Panc1 (cell line): ENCODE measurements around the gene ROBO1. TPM values are rescaled to one million over a fixed set of nuclear protein-coding genes. Genes with fewer than 3 reads are reported as not detected.

ENCODE experiments used
- ATAC-seq: fragments of 200-7000 bp; cut with Tn5 transposase; 2 replicates; pipeline ENCODE4 v1.9.1; 2020; ENCODE audit warnings: mild to moderate bottlenecking, moderate library complexity
- BruUV-seq: library from RNA; stranded (reverse); fragments of 400-500 nt; replicated peaks from 2 replicates; lab custom pipeline; 2021; lab: Mats Ljungman, UMichigan
- CTCF ChIA-PET: fragments of 300-600 bp; sonication (Branson Sonifier 250); formaldehyde crosslinking; loops from one replicate; lab custom pipeline; 2022; ENCODE audit warnings: antibody characterized with exemption; lab: Charles Lee
- POLR2A ChIA-PET: fragments of 300-600 bp; sonication (Branson Sonifier 250); formaldehyde crosslinking; loops from one replicate; lab custom pipeline; 2022; ENCODE audit warnings: antibody characterized with exemption; lab: Charles Lee
- DNase-seq: peaks from one replicate; pipeline ENCODE4 v3.0.0-alpha.2; 2010; ENCODE audit warnings: low read depth, low spot score
- H3K27ac ChIP-seq: 2 replicates; pipeline ENCODE4 v1.5.1; 2011; ENCODE audit warnings: mild to moderate bottlenecking, low read length, inconsistent platforms
- H3K27me3 ChIP-seq: fragments of 200-500 bp; sonication (Bioruptor generic); 2 replicates; pipeline ENCODE4 v1.6.0; 2014; ENCODE audit warnings: low read length, inconsistent platforms; ENCODE audit not compliant: control insufficient read depth, insufficient read depth
- H3K36me3 ChIP-seq: fragments of 200-500 bp; sonication (Bioruptor generic); 2 replicates; pipeline ENCODE4 v1.5.1; 2014; ENCODE audit warnings: inconsistent platforms, mild to moderate bottlenecking, low read length, moderate library complexity; ENCODE audit not compliant: control insufficient read depth, insufficient read depth
- H3K4me1 ChIP-seq: 2 replicates; pipeline ENCODE4 v1.5.1; 2011; ENCODE audit warnings: inconsistent platforms, mild to moderate bottlenecking, low read length, moderate library complexity; ENCODE audit not compliant: control insufficient read depth, insufficient read depth
- H3K4me3 ChIP-seq, 2 experiments: 2 replicates each; pipeline ENCODE4 v1.5.1; 2011 to 2012; ENCODE audit warnings: low read depth in 2 of 2, low read length in 2 of 2, mild to moderate bottlenecking in 2 of 2, inconsistent platforms in 1 of 2, moderate library complexity in 1 of 2
- H3K9me3 ChIP-seq: fragments of 200-500 bp; sonication (Bioruptor generic); 2 replicates; pipeline ENCODE4 v1.5.1; 2014; ENCODE audit warnings: low read depth, mild to moderate bottlenecking, inconsistent platforms, low read length, moderate library complexity; ENCODE audit not compliant: control insufficient read depth, insufficient read depth
- CTCF ChIP-seq: fragments of 450-650 bp; IDR thresholded peaks from 2 replicates; pipeline ENCODE4 v1.5.1; 2017; ENCODE audit warnings: mild to moderate bottlenecking
- POLR2AphosphoS5 ChIP-seq: IDR thresholded peaks from 2 replicates; pipeline ENCODE4 v1.6.1; 2012; ENCODE audit warnings: mild to moderate bottlenecking, low read depth, low read length, moderate library complexity
- SIN3A ChIP-seq: IDR thresholded peaks from 2 replicates; pipeline ENCODE4 v1.6.1; 2012; ENCODE audit warnings: low read depth, mild to moderate bottlenecking, low read length, moderate library complexity, borderline replicate concordance; ENCODE audit not compliant: insufficient read depth
- TCF7L2 ChIP-seq: IDR thresholded peaks from 2 replicates; pipeline ENCODE4 v1.6.1; 2011; ENCODE audit warnings: mild to moderate bottlenecking, low read depth, low read length, inconsistent platforms
- in situ Hi-C: cut with HindIII; loops from 2 replicates; pipeline ENCODE4 v1.10.0; 2016; ENCODE audit warnings: low sequenced_read_pairs, low pct_unique_long_range_greater_than_20kb
- intact Hi-C: fragments of 100-400 bp; cut with micrococcal nuclease; formaldehyde crosslinking; loops from one replicate; pipeline ENCODE4 v1.10.0; 2022; ENCODE audit not compliant: unreplicated experiment
- total RNA-seq: library from RNA; stranded (reverse); gene quantifications from one replicate; pipeline ENCODE4 v1.2.1, GENCODE V29; 2021; ENCODE audit not compliant: unreplicated experiment
- TF ChIP-seq, protein P1 (sequence below), 2 experiments: IDR thresholded peaks; 2 replicates each; pipeline ENCODE4 v1.6.1; 2011 to 2012; ENCODE audit warnings: low read depth in 2 of 2, control low read depth in 1 of 2, low read length in 1 of 2, mild to moderate bottlenecking in 1 of 2, moderate library complexity in 1 of 2; ENCODE audit not compliant: insufficient read depth in 1 of 2

The ROBO1 gene
- total RNA-seq, 1 experiment from 2014 or later, result 61.6 TPM

DNA sequence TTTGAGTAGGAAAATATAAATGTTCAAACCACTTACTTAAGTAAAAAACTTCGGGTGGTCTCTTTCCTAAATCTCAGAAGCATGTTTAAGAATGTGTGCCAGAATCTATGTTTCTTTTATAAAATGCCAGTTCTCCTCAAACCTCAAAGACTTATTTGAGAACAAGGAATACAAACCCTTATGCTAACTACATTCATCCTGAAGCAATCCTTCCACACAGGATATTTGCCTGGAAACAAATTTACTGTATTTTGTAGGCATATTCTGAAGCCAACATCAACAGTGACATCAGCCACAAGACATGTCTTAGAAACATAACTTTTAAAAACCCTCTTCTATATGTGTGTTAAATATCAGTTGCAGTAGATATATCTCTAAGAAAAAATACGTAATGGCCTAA is 1077.0 kb downstream of the ROBO1 start:
- H3K9me3 ChIP-seq, result no peaks in the 10 kb centered on the region
- POLR2A ChIA-PET, result no interaction called here
- ATAC-seq (no peak), DNase-seq (no peak)
- H3K4me1 ChIP-seq, result no peaks in the 10 kb centered on the region
- no peaks in the 10 kb centered on the region for H3K27me3 ChIP-seq
- in situ Hi-C loops (no loop called here), intact Hi-C loops (no loop called here)
- H3K36me3 ChIP-seq, result no peaks in the 10 kb centered on the region
- no peak overlapping the region for H3K27ac ChIP-seq
- CTCF ChIA-PET, result no interaction called here
- no peak overlapping the region for H3K4me3 ChIP-seq
- BruUV-seq, result no TSS peak
- TF ChIP-seq, protein P1, sequence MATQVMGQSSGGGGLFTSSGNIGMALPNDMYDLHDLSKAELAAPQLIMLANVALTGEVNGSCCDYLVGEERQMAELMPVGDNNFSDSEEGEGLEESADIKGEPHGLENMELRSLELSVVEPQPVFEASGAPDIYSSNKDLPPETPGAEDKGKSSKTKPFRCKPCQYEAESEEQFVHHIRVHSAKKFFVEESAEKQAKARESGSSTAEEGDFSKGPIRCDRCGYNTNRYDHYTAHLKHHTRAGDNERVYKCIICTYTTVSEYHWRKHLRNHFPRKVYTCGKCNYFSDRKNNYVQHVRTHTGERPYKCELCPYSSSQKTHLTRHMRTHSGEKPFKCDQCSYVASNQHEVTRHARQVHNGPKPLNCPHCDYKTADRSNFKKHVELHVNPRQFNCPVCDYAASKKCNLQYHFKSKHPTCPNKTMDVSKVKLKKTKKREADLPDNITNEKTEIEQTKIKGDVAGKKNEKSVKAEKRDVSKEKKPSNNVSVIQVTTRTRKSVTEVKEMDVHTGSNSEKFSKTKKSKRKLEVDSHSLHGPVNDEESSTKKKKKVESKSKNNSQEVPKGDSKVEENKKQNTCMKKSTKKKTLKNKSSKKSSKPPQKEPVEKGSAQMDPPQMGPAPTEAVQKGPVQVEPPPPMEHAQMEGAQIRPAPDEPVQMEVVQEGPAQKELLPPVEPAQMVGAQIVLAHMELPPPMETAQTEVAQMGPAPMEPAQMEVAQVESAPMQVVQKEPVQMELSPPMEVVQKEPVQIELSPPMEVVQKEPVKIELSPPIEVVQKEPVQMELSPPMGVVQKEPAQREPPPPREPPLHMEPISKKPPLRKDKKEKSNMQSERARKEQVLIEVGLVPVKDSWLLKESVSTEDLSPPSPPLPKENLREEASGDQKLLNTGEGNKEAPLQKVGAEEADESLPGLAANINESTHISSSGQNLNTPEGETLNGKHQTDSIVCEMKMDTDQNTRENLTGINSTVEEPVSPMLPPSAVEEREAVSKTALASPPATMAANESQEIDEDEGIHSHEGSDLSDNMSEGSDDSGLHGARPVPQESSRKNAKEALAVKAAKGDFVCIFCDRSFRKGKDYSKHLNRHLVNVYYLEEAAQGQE (IDR thresholded peaks at IDR 0.05; ENCODE audit: insufficient read depth in 1 of 2, low read depth in 2 of 2, low read length in 1 of 2), result no peak
- TF ChIP-seq POLR2AphosphoS5 (no peak), TCF7L2 (no peak), SIN3A (no peak), CTCF (no peak)

DNA sequence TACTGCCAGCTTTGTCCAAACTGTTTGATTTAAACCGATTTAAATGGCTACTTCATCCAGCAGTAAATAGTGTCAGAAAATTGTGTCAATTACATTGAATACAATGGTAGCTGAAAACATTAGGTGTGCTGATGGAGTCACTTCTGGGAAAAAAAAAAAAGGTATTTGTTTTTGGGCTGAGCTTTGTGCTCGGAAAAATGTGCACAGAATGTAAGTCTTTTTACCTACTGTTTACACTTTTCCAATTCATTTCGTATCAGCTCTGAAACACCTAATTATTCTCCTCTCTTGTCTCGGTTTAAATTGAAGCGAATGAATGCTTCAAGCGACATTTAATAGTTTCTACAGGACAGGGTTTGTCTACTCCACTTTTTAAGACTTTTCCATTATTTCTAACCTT is 1078.4 kb downstream of the ROBO1 start:
- H3K9me3 ChIP-seq, result no peaks in the 10 kb centered on the region
- in situ Hi-C loops (no loop called here), intact Hi-C loops (no loop called here)
- CTCF ChIA-PET, result no interaction called here
- no TSS peak for BruUV-seq
- POLR2A ChIA-PET, result no interaction called here
- H3K4me1 ChIP-seq, result no peaks in the 10 kb centered on the region
- H3K36me3 ChIP-seq, result no peaks in the 10 kb centered on the region
- ATAC-seq (no peak), DNase-seq (no peak)
- TF ChIP-seq CTCF, result no peak
- TF ChIP-seq POLR2AphosphoS5, result no peak
- TF ChIP-seq SIN3A, result no peak
- TF ChIP-seq, protein P1 (IDR thresholded peaks at IDR 0.05; ENCODE audit: insufficient read depth in 1 of 2, low read depth in 2 of 2, low read length in 1 of 2), result no peak
- TF ChIP-seq TCF7L2, result no peak
- H3K4me3 ChIP-seq, result no peak overlapping the region
- no peaks in the 10 kb centered on the region for H3K27me3 ChIP-seq
- no peak overlapping the region for H3K27ac ChIP-seq
